Measurements from ENCODE around the gene U2AF1.
"Not testable (repeated sequence)": the region's sequence is repeated elsewhere in the genome, so short reads cannot be mapped to it uniquely, and the experiment has no call there.

U2AF1 gene

GRCh38 chr21:43076643-43077042 lies 30.7 kb downstream of the U2AF1 start:
- not testable (repeated sequence) for DNase-seq (ENCODE audit: low read depth)

- not testable (repeated sequence) for DNase-seq (ENCODE audit: low read depth)
These were observed 31.2 kb downstream of the U2AF1 start for GRCh38 chr21:43076023-43076637.

- not testable (repeated sequence) for DNase-seq (ENCODE audit: low read depth)
These were observed 32.0 kb downstream of the U2AF1 start, which contains the start of gene CBS for GRCh38 chr21:43075170-43076022. Gene CBS (minus strand): TSS chr21:43075835. CDS start chr21:43072193, 3,642 bp downstream.

DNA sequence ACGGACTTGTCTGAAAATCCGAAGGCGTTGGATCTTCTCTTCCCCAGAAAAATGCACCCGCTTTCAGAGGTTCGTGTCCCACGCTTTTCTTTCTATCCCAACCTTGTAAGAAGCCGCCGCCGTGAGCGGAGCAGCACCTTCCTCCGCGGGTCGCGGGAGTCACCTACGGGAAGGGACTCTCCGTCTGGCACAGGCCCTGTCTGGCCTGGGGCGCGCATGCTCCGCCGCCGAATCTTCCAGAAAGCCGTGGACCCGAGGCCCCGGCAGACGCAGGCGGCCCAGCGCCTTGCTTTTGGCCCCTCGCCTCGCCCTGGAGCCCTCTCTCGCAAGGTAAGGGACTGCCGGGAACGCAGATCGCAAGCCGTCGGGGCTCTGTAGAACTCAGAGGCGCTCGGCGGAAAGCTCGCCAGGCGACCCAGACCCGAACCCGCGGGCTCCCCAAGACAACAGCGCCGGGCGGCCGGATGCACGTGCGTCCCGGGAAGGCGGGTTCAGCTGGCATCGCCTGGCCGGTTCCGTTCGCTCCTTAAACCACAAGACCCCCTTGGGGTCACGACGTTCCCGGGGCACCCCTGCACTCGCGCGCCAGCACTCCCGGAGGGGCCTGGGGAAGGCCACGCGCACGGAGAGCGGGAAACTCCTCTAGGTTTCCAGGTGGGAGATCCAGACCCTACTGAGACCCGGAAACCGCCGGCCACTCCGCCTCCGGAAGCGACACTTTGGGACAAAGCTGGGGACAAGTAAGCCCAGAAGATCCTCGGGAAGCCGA lies 32.8 kb downstream of the U2AF1 start:
- DNase-seq (ENCODE audit: low read depth) = not testable (repeated sequence)

DNA sequence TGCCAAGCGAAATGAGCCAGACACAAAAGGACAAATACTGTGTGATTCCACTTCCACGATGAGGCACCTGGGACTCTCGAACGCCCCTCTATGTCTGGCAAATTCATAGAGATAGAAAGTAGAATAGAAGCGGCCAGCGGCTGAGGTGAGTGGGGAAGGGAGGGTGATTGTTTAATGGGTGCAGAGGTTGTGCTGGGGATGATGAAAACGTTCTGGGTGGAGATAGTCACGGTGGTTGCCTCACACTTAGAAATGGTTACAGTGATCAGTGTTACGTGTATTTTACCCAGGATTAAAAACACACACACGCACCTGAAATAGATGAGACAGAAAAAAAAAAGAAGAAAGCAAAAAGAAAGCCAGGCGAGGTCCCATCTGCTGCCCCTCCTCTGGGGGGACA lies 34.6 kb downstream of the U2AF1 start:
- DNase-seq (ENCODE audit: low read depth) = not testable (repeated sequence)

- not testable (repeated sequence) for DNase-seq (ENCODE audit: low read depth)
These were observed 37.7 kb downstream of the U2AF1 start for GRCh38 chr21:43069682-43070081.

DNA sequence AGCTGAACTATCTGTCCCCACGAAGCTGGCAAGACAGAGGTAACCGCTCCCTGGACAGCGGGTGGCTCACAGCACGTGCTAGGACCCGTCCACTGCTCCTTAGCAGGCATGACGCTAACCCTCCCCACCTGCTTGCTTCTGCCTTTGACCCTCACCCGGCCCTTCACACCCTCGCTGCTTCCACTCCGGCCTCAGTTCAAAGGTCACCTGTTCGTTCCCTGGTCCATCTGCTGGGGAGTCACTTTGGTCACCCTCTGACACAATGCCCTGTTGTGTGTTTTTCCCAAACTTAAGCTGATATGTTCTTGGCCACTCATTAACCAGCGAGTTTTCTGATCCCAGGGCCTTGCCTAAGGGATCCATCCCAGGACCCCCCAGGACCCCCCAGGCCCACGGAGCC lies 39.3 kb downstream of the U2AF1 start:
- not testable (repeated sequence) for DNase-seq (ENCODE audit: low read depth)

- DNase-seq (ENCODE audit: low read depth) = not testable (repeated sequence)
These were observed 40.7 kb downstream of the U2AF1 start for GRCh38 chr21:43066690-43067089.

GRCh38 chr21:43065991-43066390 lies 41.4 kb downstream of the U2AF1 start:
- not testable (repeated sequence) for DNase-seq (ENCODE audit: low read depth)

GRCh38 chr21:43064265-43064917 lies 43.0 kb downstream of the U2AF1 start:
- DNase-seq (ENCODE audit: low read depth) = not testable (repeated sequence)

DNA sequence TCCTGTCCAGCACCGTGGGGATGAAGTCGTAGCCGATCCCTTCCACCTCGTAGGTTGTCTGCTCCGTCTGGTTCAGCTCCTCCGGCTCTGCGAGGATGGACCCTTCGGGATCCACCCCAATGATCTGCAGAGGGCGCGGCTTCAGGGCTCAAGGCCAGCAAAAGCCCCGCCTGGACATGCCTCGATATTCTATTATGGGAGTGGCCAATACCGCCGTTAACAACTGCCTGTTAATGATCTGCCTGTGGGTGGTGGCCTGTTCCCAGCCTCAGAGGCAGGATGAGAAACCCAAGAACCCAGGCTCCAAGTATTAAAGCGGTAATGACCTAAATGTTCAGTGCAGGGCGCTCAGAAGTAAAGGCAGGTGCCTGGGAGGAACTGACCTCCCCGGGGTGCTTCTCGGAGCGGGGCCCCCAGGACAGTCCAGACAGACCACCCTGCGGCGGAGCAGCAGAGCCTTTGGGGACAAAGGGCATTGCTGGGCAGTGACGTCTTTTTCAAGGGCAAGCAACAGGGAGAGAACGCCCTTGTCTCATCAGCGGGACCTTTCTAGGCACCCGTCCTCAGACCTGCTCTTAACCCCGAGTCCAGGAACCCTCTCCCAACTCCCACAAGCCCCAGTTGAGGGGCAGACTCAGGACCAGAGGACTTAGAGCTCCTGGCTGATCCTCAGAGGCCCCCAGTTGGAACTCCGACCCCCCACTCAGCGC lies 44.3 kb downstream of the U2AF1 start:
- DNase-seq (ENCODE audit: low read depth) = not testable (repeated sequence)

GRCh38 chr21:43053112-43053511 lies 54.3 kb downstream of the U2AF1 start:
- not testable (repeated sequence) for DNase-seq (ENCODE audit: low read depth)

DNA sequence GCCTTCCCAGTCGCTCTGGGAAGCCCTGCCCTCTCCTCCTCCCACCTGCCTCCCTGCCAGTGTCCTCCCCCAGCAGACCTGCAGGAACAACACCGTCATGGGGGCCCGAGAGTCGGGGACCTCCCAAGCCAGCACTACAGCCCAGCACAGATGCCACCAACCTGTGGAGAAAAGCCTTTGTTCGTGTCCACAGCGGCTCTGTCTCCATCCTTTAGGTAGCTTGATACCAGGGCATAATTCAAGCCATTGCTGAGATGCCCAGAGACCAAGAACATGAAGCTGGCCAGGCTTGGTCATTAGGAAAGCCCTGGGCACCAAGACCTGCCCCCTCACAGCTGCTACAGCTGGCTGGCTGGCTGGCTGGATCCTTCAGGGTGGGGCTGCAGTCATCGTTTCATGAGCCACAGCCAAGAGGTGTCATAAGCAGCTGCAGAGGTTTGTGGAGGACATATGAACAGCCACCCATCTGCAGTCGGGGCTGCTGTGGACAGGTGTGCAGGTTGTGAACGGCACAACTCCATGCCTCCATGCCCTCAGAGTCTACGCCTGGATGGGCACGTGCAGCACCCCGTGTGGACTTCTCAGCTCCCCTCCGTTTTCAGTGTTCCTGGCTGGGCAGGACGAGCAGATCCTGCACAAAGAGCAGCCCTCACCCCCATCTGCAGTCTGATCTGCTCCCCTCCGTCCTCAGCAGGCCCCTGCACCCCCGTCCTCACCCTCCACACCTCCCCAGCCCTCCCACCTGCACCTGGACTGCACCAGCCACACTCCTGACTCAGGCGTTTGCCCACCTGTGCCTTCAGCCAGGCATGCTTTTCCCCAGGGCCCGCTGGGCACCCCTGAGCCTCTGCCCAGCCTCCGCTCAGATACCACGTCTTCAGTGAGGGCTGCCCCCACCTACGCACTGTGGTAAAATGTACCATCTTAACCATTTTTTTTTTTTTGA lies 61.2 kb downstream of the U2AF1 start:
- not testable (repeated sequence) for DNase-seq (ENCODE audit: low read depth)

- DNase-seq (ENCODE audit: low read depth) = not testable (repeated sequence)
These were observed 62.0 kb downstream of the U2AF1 start for GRCh38 chr21:43045165-43045875.

- not testable (repeated sequence) for DNase-seq (ENCODE audit: low read depth)
These were observed 62.8 kb downstream of the U2AF1 start for GRCh38 chr21:43044547-43044946.

- not testable (repeated sequence) for DNase-seq (ENCODE audit: low read depth)
These were observed 64.1 kb downstream of the U2AF1 start for GRCh38 chr21:43043291-43043690.

All from HS-27A (cell line).